KMS-11 (cell line): ENCODE measurements around the gene SCTR.

Experiments
- H2AFZ ChIP-seq: fragments of 200-600 bp; sonication (generic); 2 replicates; pipeline ENCODE4 v1.6.1; 2016; ENCODE audit warnings: antibody characterized with exemption, mixed run types, low read depth
- H3K27ac ChIP-seq: fragments of 200-600 bp; sonication (generic); 2 replicates; pipeline ENCODE4 v1.6.1; 2016; ENCODE audit warnings: mild to moderate bottlenecking, mixed run types
- H3K27me3 ChIP-seq: fragments of 200-600 bp; sonication (generic); 2 replicates; pipeline ENCODE4 v1.6.1; 2017; ENCODE audit warnings: mild to moderate bottlenecking, low read depth, mixed run types, moderate library complexity; ENCODE audit not compliant: insufficient read depth
- H3K36me3 ChIP-seq: fragments of 200-600 bp; sonication (generic); 2 replicates; pipeline ENCODE4 v1.6.1; 2017; ENCODE audit warnings: mild to moderate bottlenecking, mixed run types; ENCODE audit not compliant: insufficient read depth
- H3K4me1 ChIP-seq: fragments of 200-600 bp; sonication (generic); 2 replicates; pipeline ENCODE4 v1.6.1; 2016; ENCODE audit warnings: mild to moderate bottlenecking, low read depth, mixed run types; ENCODE audit not compliant: poor library complexity, severe bottlenecking
- H3K4me2 ChIP-seq: fragments of 200-600 bp; sonication (generic); 2 replicates; pipeline ENCODE4 v1.7.0; 2016; ENCODE audit warnings: mild to moderate bottlenecking, mixed run types
- H3K4me3 ChIP-seq: fragments of 200-600 bp; sonication (generic); IDR thresholded peaks from 2 replicates; pipeline ENCODE4 v1.6.1; 2017; ENCODE audit warnings: low read depth, low read length, mixed read lengths; ENCODE audit not compliant: insufficient read depth
- H3K79me2 ChIP-seq: fragments of 200-600 bp; sonication (generic); 2 replicates; pipeline ENCODE4 v1.6.1; 2016; ENCODE audit warnings: low read depth, mixed run types; ENCODE audit not compliant: insufficient read depth
- H3K9ac ChIP-seq: fragments of 200-600 bp; sonication (generic); 2 replicates; pipeline ENCODE4 v1.6.1; 2016; ENCODE audit warnings: mild to moderate bottlenecking, mixed run types
- H4K20me1 ChIP-seq: fragments of 200-600 bp; sonication (generic); 2 replicates; pipeline ENCODE4 v1.6.1; 2016; ENCODE audit warnings: mild to moderate bottlenecking, mixed run types; ENCODE audit not compliant: insufficient read depth
- TF ChIP-seq, protein P1 (sequence below): fragments of 200-600 bp; sonication (generic); conservative IDR thresholded peaks from 2 replicates; pipeline ENCODE4 v1.6.1; 2017; ENCODE audit warnings: low read depth, mild to moderate bottlenecking, antibody characterized with exemption, low read length, moderate library complexity, mixed read lengths

Gene SCTR

DNA sequence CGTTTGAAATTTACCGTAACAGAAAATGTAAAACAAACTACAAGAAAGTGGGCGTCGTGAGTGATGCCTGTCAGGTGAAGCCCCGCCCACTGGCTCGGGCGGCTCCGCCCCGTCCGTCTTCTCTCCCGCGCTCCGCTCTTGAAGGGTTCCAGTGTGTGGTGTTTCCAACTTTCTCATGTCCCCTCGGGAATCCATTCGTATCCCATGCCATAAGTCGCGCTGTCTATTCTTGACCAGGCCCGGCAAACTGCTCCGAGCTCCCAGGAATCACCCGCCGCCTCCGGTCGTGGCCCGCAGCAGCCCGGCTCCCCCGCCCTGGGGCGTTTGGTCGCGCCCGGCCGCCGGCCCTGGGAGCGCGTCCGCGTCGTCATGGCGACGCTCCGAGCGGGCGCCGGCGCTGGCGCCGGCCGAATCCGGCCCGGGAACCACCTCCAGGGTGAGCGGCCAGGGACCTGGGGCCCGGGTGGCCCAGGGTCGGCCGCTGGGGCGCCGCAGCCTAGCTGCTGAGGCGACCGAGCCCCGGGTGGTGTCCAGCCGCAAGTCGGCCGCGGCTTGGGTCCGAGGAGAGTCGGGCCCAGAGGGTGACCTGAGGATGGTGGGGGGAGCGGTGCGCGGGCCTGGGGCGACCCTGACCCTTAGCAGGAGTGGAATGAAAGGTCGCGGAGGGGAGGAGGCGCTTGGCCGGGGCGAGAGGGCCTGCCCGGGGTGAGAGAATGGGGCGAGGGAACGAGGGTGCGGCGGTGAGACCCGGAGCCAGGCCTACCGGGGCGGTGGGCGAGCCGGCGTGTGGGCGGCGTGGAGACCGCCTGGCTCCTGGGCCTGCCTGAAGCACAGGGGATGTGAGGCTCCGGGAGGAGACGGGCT is 20.0 kb upstream of the SCTR start, which contains the start of gene CFAP221:
Gene CFAP221, plus strand, starts transcription at position 375 of the 864 bp plus-strand sequence. CDS start 1,683 bp downstream, outside the sequence.
- no peaks in the 10 kb centered on the region for H3K36me3 ChIP-seq
- no peaks in the 10 kb centered on the region for H3K4me1 ChIP-seq
- no peak within 1 kb of the TSS for H3K4me3 ChIP-seq
- peak within 1 kb of the TSS; percentile 61 for H2AFZ ChIP-seq
- H3K27me3 ChIP-seq = no peaks in the 10 kb centered on the region
- H4K20me1 ChIP-seq = no peaks in the 10 kb centered on the region
- H3K79me2 ChIP-seq = no peaks in the 10 kb centered on the region
- TF ChIP-seq, protein P1, sequence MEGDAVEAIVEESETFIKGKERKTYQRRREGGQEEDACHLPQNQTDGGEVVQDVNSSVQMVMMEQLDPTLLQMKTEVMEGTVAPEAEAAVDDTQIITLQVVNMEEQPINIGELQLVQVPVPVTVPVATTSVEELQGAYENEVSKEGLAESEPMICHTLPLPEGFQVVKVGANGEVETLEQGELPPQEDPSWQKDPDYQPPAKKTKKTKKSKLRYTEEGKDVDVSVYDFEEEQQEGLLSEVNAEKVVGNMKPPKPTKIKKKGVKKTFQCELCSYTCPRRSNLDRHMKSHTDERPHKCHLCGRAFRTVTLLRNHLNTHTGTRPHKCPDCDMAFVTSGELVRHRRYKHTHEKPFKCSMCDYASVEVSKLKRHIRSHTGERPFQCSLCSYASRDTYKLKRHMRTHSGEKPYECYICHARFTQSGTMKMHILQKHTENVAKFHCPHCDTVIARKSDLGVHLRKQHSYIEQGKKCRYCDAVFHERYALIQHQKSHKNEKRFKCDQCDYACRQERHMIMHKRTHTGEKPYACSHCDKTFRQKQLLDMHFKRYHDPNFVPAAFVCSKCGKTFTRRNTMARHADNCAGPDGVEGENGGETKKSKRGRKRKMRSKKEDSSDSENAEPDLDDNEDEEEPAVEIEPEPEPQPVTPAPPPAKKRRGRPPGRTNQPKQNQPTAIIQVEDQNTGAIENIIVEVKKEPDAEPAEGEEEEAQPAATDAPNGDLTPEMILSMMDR = no peak
- peak within 1 kb of the TSS; percentile 53; the same call in 1 of the 2 replicates for H3K9ac ChIP-seq
- peak within 1 kb of the TSS; percentile 39 for H3K4me2 ChIP-seq
- H3K27ac ChIP-seq = no peak within 1 kb of the TSS

DNA sequence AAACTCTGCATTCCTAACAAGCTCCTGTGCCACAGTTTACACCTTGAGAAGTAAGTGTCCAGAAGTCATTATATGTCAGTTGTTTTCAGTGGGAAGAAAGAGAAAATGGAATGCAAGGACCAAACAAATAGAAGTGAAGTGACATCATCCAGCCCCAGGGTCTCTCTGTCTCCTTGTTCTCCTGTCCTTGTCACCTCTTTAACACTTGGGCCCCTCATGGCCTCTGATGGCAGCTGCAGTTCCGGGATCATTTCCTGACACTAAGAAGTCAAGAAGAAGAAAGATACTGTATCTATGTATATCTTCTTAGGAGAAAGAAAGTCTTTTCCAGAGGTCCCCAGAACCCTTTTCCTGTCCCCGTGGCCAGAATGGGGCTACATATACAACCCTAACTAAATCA is 17.2 kb upstream of the SCTR start:
- Histone ChIP-seq H3K27ac (no peak overlapping the region), H3K36me3 (no peaks in the 10 kb centered on the region), H3K27me3 (no peaks in the 10 kb centered on the region), H3K4me1 (peaks cover 18% of the 10 kb centered on the region), H4K20me1 (no peaks in the 10 kb centered on the region), H3K9ac (no peak overlapping the region), H3K79me2 (no peaks in the 10 kb centered on the region), H3K4me2 (no peak overlapping the region), H2AFZ (no peak overlapping the region), H3K4me3 (no peak overlapping the region)
- TF ChIP-seq, protein P1 = no peak

DNA sequence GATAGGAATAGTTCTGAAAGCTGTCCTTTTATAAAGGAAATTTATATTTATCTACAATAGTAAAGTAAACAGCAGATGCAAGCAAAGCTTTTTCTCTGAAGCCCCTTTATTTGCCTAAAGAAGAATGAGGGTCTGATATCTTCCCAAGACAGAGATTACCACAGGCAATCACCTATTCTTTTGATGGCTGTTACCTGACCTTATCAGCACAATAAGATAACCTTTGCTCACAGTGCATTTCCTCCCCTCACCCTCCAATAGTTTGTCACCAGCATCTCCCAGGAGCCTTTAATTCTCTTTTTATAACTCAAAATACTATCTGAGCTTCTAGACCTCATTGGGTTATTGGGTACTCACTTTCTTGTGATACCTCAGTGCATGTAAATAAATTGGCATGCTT is 13.5 kb upstream of the SCTR start:
- H3K9ac ChIP-seq = no peak overlapping the region
- no peaks in the 10 kb centered on the region for H4K20me1 ChIP-seq
- no peak overlapping the region; the same call in 1 of the 2 replicates for H3K27ac ChIP-seq
- H3K36me3 ChIP-seq = no peaks in the 10 kb centered on the region
- no peak overlapping the region for H3K4me3 ChIP-seq
- no peaks in the 10 kb centered on the region for H3K79me2 ChIP-seq
- no peaks in the 10 kb centered on the region for H3K27me3 ChIP-seq
- peaks cover 23% of the 10 kb centered on the region for H3K4me1 ChIP-seq
- TF ChIP-seq, protein P1 = no peak
- H3K4me2 ChIP-seq = no peak overlapping the region
- no peak overlapping the region for H2AFZ ChIP-seq

DNA sequence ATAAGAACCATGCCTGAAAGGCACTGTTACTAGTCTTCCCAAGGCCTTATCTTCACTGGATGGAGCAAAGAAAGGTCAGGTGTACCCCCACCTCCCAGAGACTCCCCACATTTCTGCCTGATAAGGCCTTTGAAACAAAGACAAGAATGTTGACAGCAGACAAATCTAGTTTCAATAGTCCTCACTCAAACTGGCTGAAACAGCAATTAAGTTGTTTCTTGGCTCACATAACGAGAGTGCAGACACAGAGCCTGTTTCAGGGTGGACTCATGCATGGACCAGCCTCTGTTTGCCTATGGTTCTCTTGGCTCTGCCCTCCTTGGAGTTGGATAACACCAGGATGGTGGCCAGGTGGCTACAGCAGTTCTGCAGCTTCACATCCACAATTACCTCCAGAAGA is 12.4 kb upstream of the SCTR start:
- Histone ChIP-seq H3K79me2 (no peaks in the 10 kb centered on the region), H3K4me2 (peak overlapping the region; percentile 60), H3K27ac (peak overlapping the region; percentile 61; the same call in 1 of the 2 replicates), H4K20me1 (no peaks in the 10 kb centered on the region), H3K4me1 (peaks cover 23% of the 10 kb centered on the region), H3K4me3 (no peak overlapping the region), H2AFZ (no peak overlapping the region), H3K27me3 (no peaks in the 10 kb centered on the region), H3K36me3 (no peaks in the 10 kb centered on the region), H3K9ac (no peak overlapping the region)
- TF ChIP-seq, protein P1 = no peak
